Activated effector memory CD4-positive, alpha-beta T cell treated with anti-CD3 and anti-CD28 coated beads, Interleukin-2, amount 50 U/mL, for 16 hours (primary cell): ENCODE measurements around the gene GNG5.
"Not testable (repeated sequence)": the region's sequence is repeated elsewhere in the genome, so short reads cannot be mapped to it uniquely, and the experiment has no call there.

Experiments
- DNase-seq: peaks from one replicate; pipeline ENCODE4 v3.0.0-alpha.2; 2020

The GNG5 gene

DNA sequence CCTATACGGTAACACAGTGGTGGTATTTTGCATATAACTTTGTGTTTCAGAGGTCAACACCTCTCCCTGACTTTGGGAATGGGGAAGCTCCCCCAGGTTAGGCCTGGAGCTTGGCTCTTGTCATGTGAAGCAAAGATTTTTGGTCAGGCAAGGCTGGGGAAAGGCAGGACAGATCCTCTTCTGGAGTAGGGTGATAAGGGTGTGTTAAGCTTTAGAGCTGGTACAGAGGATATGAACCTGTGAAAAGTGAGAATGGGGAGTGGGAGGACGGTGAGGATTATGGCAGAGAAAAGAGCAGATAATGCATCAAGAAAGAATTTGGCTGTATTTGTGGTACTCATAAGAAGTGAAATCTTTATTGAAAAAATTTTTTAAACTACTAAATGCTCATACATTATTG lies 25.1 kb downstream of the GNG5 start:
- no peak for DNase-seq

DNA sequence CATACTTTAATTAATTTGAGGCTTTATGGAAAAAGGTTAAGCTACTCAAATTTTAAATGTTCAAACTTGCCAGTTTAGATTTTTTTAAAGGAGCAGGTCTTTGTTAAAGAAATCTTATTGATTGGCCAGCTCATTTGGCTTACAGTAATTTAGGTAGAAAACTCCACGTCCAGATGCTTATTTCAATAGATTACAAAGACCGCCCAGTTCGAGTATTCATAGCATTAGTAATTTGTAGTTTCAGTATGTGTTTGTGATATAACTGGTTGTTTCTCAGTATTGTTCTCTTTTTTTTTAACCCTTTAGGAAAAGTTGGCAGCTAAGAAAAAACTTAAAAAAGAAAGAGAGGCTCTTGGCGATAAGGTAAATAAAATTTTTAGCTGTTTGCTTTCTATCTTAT lies 25.7 kb downstream of the GNG5 start:
- DNase-seq: no peak

DNA sequence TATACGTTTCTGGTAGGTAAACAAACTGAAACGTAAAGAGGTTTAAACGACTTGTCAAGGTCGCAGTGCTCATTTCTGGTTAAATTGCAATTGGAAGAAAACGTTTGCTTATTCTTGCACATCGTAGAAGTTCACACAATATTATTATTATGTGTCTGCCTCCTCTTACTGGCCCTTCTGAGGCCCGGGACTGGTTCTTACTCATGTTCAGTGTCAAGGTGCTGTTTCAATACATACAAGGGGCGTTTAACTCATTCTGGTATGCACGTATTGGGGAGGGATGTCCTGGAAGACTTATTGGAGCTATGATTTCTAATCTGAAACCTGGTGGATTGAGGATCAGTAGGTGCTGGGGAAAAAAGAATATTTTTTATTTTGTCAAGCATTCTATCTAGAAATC lies 26.4 kb downstream of the GNG5 start:
- DNase-seq: no peak

DNA sequence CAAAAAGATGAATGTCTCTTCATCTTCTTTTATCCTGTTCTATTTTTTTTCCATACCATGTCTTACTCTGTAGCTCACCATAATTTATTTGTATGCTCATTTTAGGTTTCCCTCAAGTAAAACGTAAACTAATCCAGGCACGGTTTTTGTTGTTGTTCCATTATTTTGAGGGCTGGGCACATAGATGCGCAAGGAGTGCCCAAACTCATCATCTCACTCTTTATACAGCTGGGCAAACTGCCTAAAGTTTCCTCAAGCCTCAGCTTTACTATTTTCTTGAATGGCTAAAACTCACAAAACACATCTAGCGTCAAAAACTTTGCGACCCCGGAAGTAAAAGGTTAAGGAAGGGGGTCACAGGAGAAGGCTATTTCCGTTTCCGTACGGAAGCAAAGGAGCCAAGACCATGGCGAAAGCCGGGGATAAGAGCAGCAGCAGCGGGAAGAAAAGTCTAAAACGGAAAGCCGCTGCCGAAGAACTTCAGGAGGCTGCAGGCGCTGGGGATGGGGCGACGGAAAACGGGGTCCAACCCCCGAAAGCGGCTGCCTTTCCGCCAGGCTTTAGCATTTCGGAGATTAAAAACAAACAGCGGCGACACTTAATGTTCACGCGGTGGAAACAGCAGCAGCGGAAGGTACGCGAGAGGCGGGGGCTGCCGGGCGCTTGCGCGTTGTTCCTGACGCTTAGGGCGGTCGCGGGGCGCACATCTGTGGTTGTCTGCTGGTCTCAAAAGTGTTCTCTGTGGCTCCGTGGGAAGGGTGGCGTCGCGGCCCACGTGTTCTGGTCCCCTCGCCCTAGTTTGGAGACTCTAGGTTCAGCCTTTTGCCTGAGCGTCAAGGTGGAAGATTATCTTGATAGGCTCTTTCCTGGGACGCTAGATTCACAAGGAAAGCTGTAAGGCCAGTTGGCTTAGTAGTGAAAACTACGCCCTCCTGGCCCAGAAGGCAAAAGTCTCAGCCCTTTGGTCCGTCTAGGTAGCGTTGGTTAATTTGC lies 27.2 kb downstream of the GNG5 start, which contains the start of gene RPF1:
RPF1 (plus strand) TSS at position 391 of the 993 bp plus-strand sequence; CDS start at position 407, 16 bp downstream.
- DNase-seq: peak; percentile 93

DNA sequence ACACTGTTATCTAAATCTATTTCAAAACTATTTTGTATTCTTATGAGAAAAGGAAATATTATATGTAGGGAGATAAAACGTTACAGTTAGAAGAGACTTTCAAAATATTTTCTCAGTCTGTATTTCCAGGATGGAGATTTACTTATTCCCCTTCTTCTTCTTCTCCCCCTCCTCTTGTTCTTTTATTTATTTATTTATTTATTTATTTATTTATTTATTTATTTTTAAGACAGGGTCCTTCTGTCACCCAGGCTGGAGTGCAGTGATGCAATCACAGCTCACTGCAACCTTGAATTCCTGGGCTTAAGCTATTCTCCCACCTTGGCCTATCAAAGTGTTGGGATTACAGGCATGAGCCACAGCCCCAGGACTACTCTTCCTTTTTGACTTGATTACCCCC lies 30.2 kb downstream of the GNG5 start:
- no peak for DNase-seq

DNA sequence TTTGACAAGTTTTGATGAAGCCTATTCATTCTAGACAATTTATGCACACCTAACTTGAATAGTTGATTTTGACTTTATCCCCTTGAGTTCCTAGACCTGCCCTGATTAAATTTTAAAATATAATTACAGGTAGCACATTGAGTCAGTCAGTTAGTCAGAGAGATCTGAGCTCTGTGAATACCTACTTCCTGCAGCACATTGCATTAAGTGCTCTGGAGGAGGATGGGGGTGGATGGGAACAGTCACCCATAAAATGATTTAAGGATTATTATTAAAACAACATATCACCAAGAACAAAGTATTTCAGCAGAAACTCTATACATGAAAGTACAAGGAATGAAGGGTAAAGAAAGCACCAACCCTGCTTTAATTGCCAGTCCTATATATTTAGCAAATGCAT lies 39.1 kb downstream of the GNG5 start:
- no peak for DNase-seq

DNA sequence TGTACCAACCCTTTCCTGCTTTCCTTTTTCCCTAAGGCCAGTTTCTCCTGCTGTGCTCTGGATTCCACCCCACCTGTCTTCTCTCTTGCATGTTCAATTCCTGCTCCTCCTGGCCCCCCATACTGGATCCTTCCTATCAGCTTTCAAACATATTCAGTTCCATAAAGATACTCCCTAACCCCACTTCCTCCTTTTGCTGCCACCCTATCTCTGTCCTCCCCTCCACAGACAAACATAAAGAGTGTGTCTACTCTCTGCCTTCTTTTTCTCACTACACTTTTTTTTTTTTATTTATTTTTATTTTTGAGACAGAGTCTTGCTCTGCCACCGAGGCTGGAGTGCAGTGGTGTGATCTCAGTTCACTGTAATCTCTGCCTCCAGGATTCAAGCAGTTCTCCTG lies 44.3 kb downstream of the GNG5 start:
- DNase-seq: no peak

DNA sequence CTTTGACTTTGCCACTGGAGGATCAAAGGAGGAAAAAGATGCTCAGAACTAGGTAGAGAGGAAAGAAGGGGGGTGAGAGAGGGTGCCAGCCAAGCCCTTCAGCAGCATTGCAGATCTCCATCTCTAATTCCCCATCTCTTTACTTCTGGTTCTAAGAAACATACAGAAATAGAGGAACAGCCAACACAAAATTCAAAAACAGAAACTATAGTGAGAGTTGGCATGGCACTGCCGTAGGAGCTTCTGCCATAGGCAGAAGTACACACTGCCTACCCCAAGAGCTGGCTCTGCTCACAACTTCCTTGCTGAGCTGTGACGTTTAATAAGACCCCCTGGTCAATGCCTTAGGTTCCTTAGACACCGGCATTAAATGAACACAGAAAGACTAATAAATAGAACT lies 53.9 kb downstream of the GNG5 start:
- DNase-seq: no peak

DNA sequence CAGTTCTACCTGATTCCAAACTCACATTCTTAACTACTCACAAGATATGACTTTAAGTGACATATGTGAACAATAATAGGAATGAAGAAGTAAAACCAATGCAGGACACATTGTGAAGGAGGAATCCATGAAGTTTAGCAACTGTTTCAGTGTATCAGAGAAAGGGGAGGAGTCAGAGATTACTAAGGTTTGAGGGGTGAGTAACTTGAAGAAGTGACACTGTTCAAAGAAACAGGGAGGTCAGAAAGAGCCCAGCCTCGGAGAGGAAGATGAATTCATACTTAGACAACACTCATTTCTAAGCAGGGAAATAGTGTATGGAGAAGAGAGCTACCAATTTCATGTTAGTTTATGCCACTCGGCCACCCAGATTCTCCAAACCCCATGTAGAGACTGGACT lies 55.5 kb downstream of the GNG5 start:
- DNase-seq: no peak

DNA sequence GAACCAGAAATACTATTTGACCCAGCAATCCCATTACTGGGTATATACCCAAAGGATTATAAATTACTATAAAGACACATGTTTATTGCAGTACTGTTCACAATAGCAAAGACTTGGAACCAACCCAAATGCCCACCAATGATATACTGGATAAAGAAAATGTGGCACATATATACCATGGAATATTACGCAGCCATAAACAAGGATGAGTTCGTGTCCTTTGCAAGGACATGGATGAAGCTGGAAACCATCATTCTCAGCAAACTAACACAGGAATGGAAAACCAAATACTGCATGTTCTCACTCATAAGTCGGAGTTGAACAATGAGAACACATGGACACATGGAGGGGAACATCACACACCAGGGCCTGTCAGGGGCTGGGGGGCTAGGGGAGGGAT lies 57.7 kb downstream of the GNG5 start:
- not testable (repeated sequence) for DNase-seq
